Activated CD4-positive, alpha-beta memory T cell treated with anti-CD3 and anti-CD28 coated beads for 36 hours (primary cell): ENCODE measurements around the gene CPXM1. TPM values are rescaled to one million over a fixed set of nuclear protein-coding genes. Genes with fewer than 3 reads are reported as not detected.
A peak's percentile ranks its signal among the peaks of the same experiment; 100 is the strongest.

ENCODE experiments used
- CTCF ChIA-PET: fragments of 350-600 bp; sonication (Branson Sonifier 250); formaldehyde crosslinking; loops from one replicate; lab custom pipeline; 2021; ENCODE audit warnings: antibody characterized with exemption, inconsistent platforms; lab: Charles Lee
- POLR2A ChIA-PET: fragments of 350-600 bp; sonication (Branson Sonifier 250); formaldehyde crosslinking; loops from one replicate; lab custom pipeline; 2021; ENCODE audit warnings: antibody characterized with exemption; lab: Charles Lee
- DNase-seq: peaks from one replicate; pipeline ENCODE4 v3.0.0-alpha.2; 2020
- H3K27ac Mint-ChIP-seq: one replicate; pipeline ENCODE4 v1.8.0; 2021; ENCODE audit warnings: mixed read lengths
- H3K27me3 Mint-ChIP-seq: one replicate; pipeline ENCODE4 v1.8.0; 2021; ENCODE audit warnings: mixed read lengths
- H3K36me3 Mint-ChIP-seq: one replicate; pipeline ENCODE4 v1.8.0; 2021; ENCODE audit warnings: mixed read lengths
- H3K4me1 Mint-ChIP-seq: one replicate; pipeline ENCODE4 v1.8.0; 2021; ENCODE audit warnings: low read depth, mixed read lengths
- H3K4me3 Mint-ChIP-seq: one replicate; pipeline ENCODE4 v1.8.0; 2021; ENCODE audit warnings: mild to moderate bottlenecking, mixed read lengths
- H3K9me3 Mint-ChIP-seq: one replicate; pipeline ENCODE4 v1.8.0; 2021; ENCODE audit warnings: mixed read lengths
- intact Hi-C: fragments of 100-400 bp; cut with micrococcal nuclease; formaldehyde crosslinking; loops from one replicate; pipeline ENCODE4 v1.15.1; 2023
- total RNA-seq, 2 experiments: library from RNA; stranded (reverse); gene quantifications; one replicate each; pipeline ENCODE4 v1.2.3, GENCODE V29; 2021

Gene CPXM1
- total RNA-seq, 2 experiments from 2014 or later: 2.3 to 2.9 TPM

- Mint-ChIP-seq H3K27me3 (peaks cover 20% of the 10 kb centered on the region), H3K36me3 (no peaks in the 10 kb centered on the region), H3K27ac (no peak overlapping the region), H3K9me3 (no peaks in the 10 kb centered on the region), H3K4me3 (no peak overlapping the region), H3K4me1 (peaks cover 11% of the 10 kb centered on the region)
- no peak for DNase-seq
- CTCF ChIA-PET: interaction anchor here (0.7 kb wide), 1 partner anchor 107 kb away, joined by 3 read pairs; no protein-coding TSS in a partner anchor
- POLR2A ChIA-PET: no interaction called here
- intact Hi-C loops: no loop called here
Measured at GRCh38 chr20:2820084-2820895, 19.9 kb upstream of the CPXM1 start.

- Mint-ChIP-seq H3K4me3 (no peak overlapping the region), H3K4me1 (peaks cover 11% of the 10 kb centered on the region), H3K27ac (peak overlapping the region; percentile 14), H3K27me3 (peaks cover 24% of the 10 kb centered on the region), H3K36me3 (peaks cover 2% of the 10 kb centered on the region), H3K9me3 (peaks cover 4% of the 10 kb centered on the region)
- ChIA-PET POLR2A (no interaction called here), CTCF (no interaction called here)
- intact Hi-C loops: no loop called here
- DNase-seq: no peak
Measured at GRCh38 chr20:2817891-2818595, 17.6 kb upstream of the CPXM1 start.

DNA sequence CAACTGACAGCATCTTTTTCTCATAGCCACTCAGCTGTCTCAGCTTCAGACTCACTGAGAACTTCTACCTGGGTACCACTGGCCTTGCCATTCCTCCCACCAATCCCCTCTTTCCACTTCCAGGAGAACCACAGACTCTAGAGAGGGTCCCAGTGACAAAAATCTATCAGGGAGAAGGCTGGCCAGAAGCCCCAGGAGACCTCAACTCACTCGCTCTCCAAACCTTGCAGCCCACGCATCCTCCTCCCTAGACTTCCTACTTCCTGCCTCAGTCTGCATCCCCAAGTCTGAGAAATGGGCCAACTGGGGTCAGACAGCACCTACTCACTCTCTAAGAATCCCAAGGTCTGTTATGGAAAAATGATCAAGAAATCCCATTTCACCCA lies 16.9 kb upstream of the CPXM1 start:
- ChIA-PET POLR2A (no interaction called here), CTCF (interaction anchor here (1.0 to 1.1 kb wide), 2 partner anchors 35 to 184 kb away, joined by 3 to 4 read pairs; no protein-coding TSS in a partner anchor)
- Mint-ChIP-seq H3K36me3 (peaks cover 2% of the 10 kb centered on the region), H3K4me3 (no peak overlapping the region), H3K4me1 (peaks cover 11% of the 10 kb centered on the region), H3K9me3 (peaks cover 9% of the 10 kb centered on the region), H3K27ac (no peak overlapping the region), H3K27me3 (peaks cover 29% of the 10 kb centered on the region)
- intact Hi-C loops: no loop called here
- no peak for DNase-seq

DNA sequence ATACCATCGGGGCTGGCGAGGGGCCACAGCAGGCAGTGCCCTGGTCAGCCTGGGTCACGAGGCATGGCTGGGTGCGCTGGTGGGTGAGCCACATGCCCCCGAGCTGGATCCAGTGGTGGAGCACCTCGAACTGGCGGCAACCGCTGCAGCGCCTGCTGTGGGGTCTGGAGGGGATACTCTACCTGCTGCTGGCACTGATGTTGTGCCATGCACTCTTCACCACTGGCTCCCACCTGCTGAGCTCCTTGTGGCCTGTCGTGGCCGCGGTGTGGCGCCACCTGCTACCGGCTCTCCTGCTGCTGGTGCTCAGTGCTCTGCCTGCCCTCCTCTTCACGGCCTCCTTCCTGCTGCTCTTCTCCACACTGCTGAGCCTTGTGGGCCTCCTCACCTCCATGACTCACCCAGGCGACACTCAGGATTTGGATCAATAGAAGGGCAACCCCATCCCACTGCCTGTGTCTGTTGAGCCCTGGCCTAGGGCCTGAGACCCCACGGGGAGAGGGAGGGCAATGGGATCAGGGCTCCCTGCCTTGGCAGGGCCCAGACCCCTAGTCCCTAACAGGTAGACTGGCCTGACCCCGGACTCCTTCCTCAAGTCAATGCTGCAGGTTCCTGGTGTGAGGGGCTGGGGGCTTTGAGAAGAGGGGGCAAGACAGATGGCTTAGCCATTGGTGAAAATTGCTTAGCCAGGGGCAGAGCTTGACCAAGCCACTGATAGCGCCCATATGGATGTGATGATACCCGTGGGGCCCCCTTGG lies 16.3 kb upstream of the CPXM1 start:
- Mint-ChIP-seq H3K4me1 (peaks cover 7% of the 10 kb centered on the region), H3K4me3 (no peak overlapping the region), H3K9me3 (peaks cover 13% of the 10 kb centered on the region), H3K27me3 (peaks cover 34% of the 10 kb centered on the region), H3K36me3 (peaks cover 2% of the 10 kb centered on the region), H3K27ac (no peak overlapping the region)
- ChIA-PET CTCF (interaction anchor here (0.6 to 1.1 kb wide), 6 partner anchors 13 to 184 kb away, joined by 3 to 4 read pairs (median 3); no protein-coding TSS in a partner anchor), POLR2A (no interaction called here)
- DNase-seq: peak; percentile 48
- intact Hi-C loops: no loop called here

DNA sequence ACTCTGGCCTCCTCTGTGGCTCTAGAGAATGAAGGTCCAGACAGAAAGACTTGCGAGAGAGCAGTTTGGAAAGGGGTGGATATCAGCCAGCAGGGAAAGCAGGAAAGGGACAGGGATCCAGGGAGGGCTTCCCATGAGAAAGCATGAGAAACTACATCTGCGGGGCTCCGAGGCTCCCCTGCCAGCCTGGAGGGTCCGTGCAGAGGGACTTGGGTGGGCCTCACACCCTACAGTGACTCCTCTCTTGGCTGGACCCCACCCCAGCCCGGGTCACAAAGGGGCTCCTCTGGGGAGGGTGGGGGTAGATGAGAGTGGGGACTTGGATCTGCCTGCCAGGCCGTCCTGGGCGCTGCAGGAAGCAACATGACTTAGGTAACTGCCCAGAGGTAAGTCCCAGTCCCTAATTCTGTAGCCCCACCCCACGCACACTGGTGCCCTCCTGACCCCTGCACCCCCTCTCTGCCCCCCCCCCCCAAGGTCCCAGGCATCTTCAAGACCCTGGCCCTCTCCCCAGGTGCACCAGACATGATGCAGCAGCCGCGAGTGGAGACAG lies 15.7 kb upstream of the CPXM1 start, which contains the start of gene TMEM239:
Gene TMEM239, plus strand, starts transcription at position 335 of the 553 bp plus-strand sequence. Its CDS starts 191 bp downstream, at position 526.
- peaks cover 35% of the 10 kb centered on the region for H3K27me3 Mint-ChIP-seq

GRCh38 chr20:2815242-2815900 lies 14.9 kb upstream of the CPXM1 start:
- H3K4me1 Mint-ChIP-seq: peaks cover 3% of the 10 kb centered on the region
- H3K36me3 Mint-ChIP-seq: peaks cover 5% of the 10 kb centered on the region
- POLR2A ChIA-PET: no interaction called here
- H3K4me3 Mint-ChIP-seq: no peak overlapping the region
- peaks cover 13% of the 10 kb centered on the region for H3K9me3 Mint-ChIP-seq
- DNase-seq: no peak
- CTCF ChIA-PET: interaction anchor here (1.4 kb wide), 1 partner anchor 37 kb away, joined by 3 read pairs; no protein-coding TSS in a partner anchor
- no peak overlapping the region for H3K27ac Mint-ChIP-seq
- peaks cover 37% of the 10 kb centered on the region for H3K27me3 Mint-ChIP-seq
- intact Hi-C loops: no loop called here

More for the DNA sequence above, 15.7 kb upstream of the CPXM1 start, which contains the start of gene TMEM239:
- ChIA-PET POLR2A (no interaction called here), CTCF (interaction anchor here (0.6 to 1.1 kb wide), 6 partner anchors 14 to 185 kb away, joined by 3 to 4 read pairs (median 3); no protein-coding TSS in a partner anchor)
- H3K9me3 Mint-ChIP-seq: peaks cover 13% of the 10 kb centered on the region
- H3K4me1 Mint-ChIP-seq: peaks cover 3% of the 10 kb centered on the region
- peaks cover 3% of the 10 kb centered on the region for H3K36me3 Mint-ChIP-seq
- no peak for DNase-seq
- no peak within 1 kb of the TSS for H3K4me3 Mint-ChIP-seq
- H3K27ac Mint-ChIP-seq: no peak within 1 kb of the TSS
- intact Hi-C loops: no loop called here

DNA sequence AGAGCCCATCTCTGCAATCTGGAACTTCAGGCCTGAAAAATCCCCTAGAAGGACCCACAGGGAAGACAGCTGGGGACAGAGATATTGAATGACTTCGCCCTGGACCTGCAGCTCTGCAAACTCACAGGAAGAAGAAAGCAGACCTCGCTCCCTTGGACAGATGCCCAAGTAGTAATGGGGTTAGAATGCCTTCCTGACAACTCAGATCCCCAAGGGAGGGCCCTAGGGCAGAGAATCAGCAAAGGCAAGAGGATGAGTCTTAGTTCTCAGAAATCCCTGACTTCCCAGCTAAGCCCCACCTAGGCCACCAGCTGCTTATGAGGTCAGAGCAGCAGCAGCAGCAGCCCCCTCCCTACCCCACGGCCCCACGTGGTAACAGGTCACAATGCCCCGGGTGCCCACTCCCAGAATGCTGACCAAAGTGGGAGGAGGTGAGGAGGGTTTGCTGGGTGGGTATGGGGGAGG lies 14.2 kb upstream of the CPXM1 start, which contains the start of gene C20orf141:
Gene C20orf141, plus strand, starts transcription at position 401 of the 465 bp plus-strand sequence. CDS start 198 bp downstream, outside the sequence.
- H3K9me3 Mint-ChIP-seq: peaks cover 13% of the 10 kb centered on the region
- peaks cover 5% of the 10 kb centered on the region for H3K36me3 Mint-ChIP-seq
- ChIA-PET CTCF (interaction anchor here (1.4 kb wide), 1 partner anchor 37 kb away, joined by 3 read pairs; no protein-coding TSS in a partner anchor), POLR2A (no interaction called here)
- H3K4me1 Mint-ChIP-seq: no peaks in the 10 kb centered on the region
- intact Hi-C loops: no loop called here
- H3K4me3 Mint-ChIP-seq: no peak within 1 kb of the TSS
- DNase-seq: no peak
- no peak within 1 kb of the TSS for H3K27ac Mint-ChIP-seq
- peaks cover 34% of the 10 kb centered on the region for H3K27me3 Mint-ChIP-seq

GRCh38 chr20:2814076-2814475 lies 13.6 kb upstream of the CPXM1 start:
- DNase-seq: no peak
- H3K36me3 Mint-ChIP-seq: peaks cover 5% of the 10 kb centered on the region
- no peak overlapping the region for H3K27ac Mint-ChIP-seq
- CTCF ChIA-PET: interaction anchor here (1.4 kb wide), 1 partner anchor 38 kb away, joined by 3 read pairs; no protein-coding TSS in a partner anchor
- peaks cover 13% of the 10 kb centered on the region for H3K9me3 Mint-ChIP-seq
- no peak overlapping the region for H3K4me3 Mint-ChIP-seq
- POLR2A ChIA-PET: no interaction called here
- peaks cover under 1% of the 10 kb centered on the region for H3K4me1 Mint-ChIP-seq
- intact Hi-C loops: no loop called here
- H3K27me3 Mint-ChIP-seq: peaks cover 36% of the 10 kb centered on the region

- intact Hi-C loops: no loop called here
- Mint-ChIP-seq H3K27ac (no peak overlapping the region), H3K4me3 (no peak overlapping the region), H3K9me3 (peaks cover 13% of the 10 kb centered on the region), H3K36me3 (peaks cover 5% of the 10 kb centered on the region), H3K27me3 (peaks cover 44% of the 10 kb centered on the region), H3K4me1 (peaks cover 2% of the 10 kb centered on the region)
- ChIA-PET POLR2A (interaction anchor here (0.9 kb wide), 1 partner anchor 20 kb away, joined by 4 read pairs; no protein-coding TSS in a partner anchor), CTCF (interaction anchor here (1.2 kb wide), 1 partner anchor 291 kb away, joined by 3 read pairs; no protein-coding TSS in a partner anchor)
- no peak for DNase-seq
Measured at GRCh38 chr20:2812189-2812588, 11.8 kb upstream of the CPXM1 start.

DNA sequence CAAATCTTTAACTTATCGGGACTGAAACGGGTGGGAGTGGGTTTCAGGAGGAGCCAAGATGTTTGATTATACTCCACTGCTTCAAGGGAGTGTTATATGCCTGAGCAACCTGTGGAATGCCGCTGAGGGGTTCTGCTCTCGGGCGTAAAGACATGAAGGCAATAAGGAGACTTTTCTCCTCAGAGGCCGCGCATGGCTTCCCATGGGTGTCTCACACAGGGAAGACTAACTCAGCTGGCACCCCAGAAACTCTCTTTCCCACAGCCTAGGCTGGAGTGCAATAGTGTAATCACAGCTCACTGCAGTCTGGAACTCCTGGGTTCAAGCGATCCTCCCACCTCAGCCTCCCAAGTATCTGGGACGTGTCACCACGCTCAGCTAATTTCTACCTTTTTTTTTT lies 9.3 kb upstream of the CPXM1 start:
- POLR2A ChIA-PET: no interaction called here
- H3K4me1 Mint-ChIP-seq: peaks cover 2% of the 10 kb centered on the region

More for the DNA sequence above, 9.3 kb upstream of the CPXM1 start:
- intact Hi-C loops: no loop called here
- H3K9me3 Mint-ChIP-seq: peaks cover 13% of the 10 kb centered on the region
- CTCF ChIA-PET: no interaction called here
- peaks cover 5% of the 10 kb centered on the region for H3K36me3 Mint-ChIP-seq
- DNase-seq: no peak
- peaks cover 57% of the 10 kb centered on the region for H3K27me3 Mint-ChIP-seq
- H3K4me3 Mint-ChIP-seq: no peak overlapping the region
- H3K27ac Mint-ChIP-seq: no peak overlapping the region
